CD1c-positive myeloid dendritic cell (primary cell): ENCODE results near the gene SOCS1.

ENCODE experiments used
- DNase-seq: peaks from one replicate; pipeline ENCODE4 v3.0.0-alpha.2; 2016; ENCODE audit errors: extremely low spot score

SOCS1 gene

DNA sequence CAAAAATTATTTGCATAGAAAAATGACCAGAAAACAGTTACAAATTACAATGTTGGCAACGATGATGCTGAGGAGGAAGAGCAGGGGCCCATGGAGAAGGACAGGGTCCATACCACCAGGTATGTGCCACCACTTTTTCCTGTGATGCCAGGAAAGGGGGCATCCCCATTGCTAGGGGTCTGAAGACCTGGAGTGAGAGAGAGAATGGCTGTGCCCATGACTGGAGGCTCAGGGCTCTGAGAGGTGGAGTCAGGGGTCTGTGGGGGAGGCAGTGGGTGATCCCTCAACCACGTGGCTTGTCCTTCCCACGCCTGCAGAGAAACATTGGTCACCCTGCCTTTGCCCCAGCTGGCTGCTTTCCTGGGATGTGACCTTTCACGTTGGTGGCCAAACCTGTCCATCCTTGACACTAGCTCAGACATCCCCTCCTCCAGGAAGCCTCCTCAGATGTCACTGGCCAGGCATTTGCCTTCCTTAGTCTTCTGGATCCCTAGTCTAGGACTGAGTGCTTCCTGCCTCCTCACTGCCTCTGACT lies 51.4 kb downstream of the SOCS1 start:
- no peak for DNase-seq
